HL-60 (cell line): Measurements from ENCODE around the gene ARV1.

Experiments
- CTCF ChIP-seq: IDR thresholded peaks from one replicate; pipeline ENCODE4 v1.5.1; 2011; ENCODE audit warnings: low read length, control low read depth, inconsistent platforms; ENCODE audit not compliant: insufficient read depth
- GABPA ChIP-seq: IDR thresholded peaks from 2 replicates; pipeline ENCODE4 v1.6.1; 2012; ENCODE audit warnings: low read depth
- POLR2AphosphoS5 ChIP-seq: IDR thresholded peaks from 2 replicates; pipeline ENCODE4 v1.6.1; 2012; ENCODE audit warnings: low read depth
- TF ChIP-seq, protein P1 (sequence below): IDR thresholded peaks from 2 replicates; pipeline ENCODE4 v1.6.1; 2012; ENCODE audit warnings: low read depth; ENCODE audit not compliant: insufficient replicate concordance

DNA sequence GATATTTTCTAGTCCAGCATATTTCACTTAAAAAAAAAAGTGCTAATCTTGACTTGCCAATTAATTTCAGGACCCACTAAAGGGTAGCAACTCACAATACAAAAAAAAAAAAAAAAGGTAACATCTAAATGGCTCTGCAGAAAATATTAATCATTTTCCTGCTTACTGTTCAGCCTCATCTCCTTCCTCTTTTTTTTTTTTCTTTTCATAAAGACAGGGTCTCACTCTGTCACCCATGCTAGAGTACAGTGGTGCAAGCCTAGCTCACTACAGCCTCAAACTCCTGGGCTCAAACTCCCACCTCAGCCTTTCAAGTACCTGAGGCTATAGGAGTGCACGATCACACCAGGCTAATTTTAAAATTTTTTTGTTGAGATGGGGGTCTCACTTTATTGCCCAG, 30.6 kb upstream of the ARV1 start:
- TF ChIP-seq CTCF (no peak), POLR2AphosphoS5 (no peak), GABPA (no peak)
- TF ChIP-seq, protein P1, sequence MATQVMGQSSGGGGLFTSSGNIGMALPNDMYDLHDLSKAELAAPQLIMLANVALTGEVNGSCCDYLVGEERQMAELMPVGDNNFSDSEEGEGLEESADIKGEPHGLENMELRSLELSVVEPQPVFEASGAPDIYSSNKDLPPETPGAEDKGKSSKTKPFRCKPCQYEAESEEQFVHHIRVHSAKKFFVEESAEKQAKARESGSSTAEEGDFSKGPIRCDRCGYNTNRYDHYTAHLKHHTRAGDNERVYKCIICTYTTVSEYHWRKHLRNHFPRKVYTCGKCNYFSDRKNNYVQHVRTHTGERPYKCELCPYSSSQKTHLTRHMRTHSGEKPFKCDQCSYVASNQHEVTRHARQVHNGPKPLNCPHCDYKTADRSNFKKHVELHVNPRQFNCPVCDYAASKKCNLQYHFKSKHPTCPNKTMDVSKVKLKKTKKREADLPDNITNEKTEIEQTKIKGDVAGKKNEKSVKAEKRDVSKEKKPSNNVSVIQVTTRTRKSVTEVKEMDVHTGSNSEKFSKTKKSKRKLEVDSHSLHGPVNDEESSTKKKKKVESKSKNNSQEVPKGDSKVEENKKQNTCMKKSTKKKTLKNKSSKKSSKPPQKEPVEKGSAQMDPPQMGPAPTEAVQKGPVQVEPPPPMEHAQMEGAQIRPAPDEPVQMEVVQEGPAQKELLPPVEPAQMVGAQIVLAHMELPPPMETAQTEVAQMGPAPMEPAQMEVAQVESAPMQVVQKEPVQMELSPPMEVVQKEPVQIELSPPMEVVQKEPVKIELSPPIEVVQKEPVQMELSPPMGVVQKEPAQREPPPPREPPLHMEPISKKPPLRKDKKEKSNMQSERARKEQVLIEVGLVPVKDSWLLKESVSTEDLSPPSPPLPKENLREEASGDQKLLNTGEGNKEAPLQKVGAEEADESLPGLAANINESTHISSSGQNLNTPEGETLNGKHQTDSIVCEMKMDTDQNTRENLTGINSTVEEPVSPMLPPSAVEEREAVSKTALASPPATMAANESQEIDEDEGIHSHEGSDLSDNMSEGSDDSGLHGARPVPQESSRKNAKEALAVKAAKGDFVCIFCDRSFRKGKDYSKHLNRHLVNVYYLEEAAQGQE = no peak
